Esophagus squamous epithelium (tissue), 4 donors: ENCODE data around the gene DHX15.

Experiments
- CTCF ChIP-seq, 6 experiments: fragments of 450-650 bp in 4 of 6; fragments of 200-600 bp in 2 of 6; sonication (generic) in 2 of 6; IDR thresholded peaks; one replicate each; pipeline ENCODE4 v1.5.1; 2016 to 2019; ENCODE audit warnings: antibody characterized with exemption in 6 of 6, mild to moderate bottlenecking in 4 of 6, moderate library complexity in 4 of 6
- POLR2A ChIP-seq, 4 donors: fragments of 450-650 bp; IDR thresholded peaks; one replicate each; pipeline ENCODE4 v1.6.1; 2017; ENCODE audit warnings: antibody characterized with exemption in 4 of 4, mild to moderate bottlenecking in 4 of 4, moderate library complexity in 3 of 4

DNA sequence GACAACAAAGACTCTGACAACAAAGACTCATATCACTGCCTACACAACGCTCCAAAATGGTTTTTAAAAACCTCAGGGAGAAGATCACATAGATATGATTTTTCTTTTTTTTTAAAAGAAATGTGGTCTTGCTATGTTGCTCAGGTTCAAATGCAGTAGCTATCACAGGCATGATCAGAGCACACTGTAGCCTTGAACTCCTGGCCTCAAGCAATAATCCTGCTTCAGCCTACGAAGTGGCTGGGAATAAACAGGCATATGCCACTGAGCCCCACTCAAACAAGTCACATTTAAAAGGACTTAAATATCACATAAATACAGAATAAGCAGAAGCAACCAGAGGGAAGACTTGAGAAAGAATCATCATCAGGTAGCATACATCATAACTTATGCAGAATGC is 14.7 kb downstream of the DHX15 start:
- TF ChIP-seq POLR2A (IDR thresholded peaks at IDR 0.05), result no peak
- no peak for TF ChIP-seq CTCF (IDR thresholded peaks at IDR 0.05)
